ENCODE measurements around the gene INO80.

- TF ChIP-seq POLR2AphosphoS5 (IDR thresholded peaks at IDR 0.05; ENCODE audit: insufficient read depth in 1 of 2, low read depth in 1 of 2), result no peak
- no peak for TF ChIP-seq CTCF (IDR thresholded peaks at IDR 0.05)
- TF ChIP-seq POLR2A (IDR thresholded peaks at IDR 0.05), result no peak
Observed at GRCh38 chr15:41085029-41085428, 31.1 kb downstream of the INO80 start.

Measured in vagina (tissue), 2 donors.